ENCODE results near the gene CASR.

The CASR gene

DNA sequence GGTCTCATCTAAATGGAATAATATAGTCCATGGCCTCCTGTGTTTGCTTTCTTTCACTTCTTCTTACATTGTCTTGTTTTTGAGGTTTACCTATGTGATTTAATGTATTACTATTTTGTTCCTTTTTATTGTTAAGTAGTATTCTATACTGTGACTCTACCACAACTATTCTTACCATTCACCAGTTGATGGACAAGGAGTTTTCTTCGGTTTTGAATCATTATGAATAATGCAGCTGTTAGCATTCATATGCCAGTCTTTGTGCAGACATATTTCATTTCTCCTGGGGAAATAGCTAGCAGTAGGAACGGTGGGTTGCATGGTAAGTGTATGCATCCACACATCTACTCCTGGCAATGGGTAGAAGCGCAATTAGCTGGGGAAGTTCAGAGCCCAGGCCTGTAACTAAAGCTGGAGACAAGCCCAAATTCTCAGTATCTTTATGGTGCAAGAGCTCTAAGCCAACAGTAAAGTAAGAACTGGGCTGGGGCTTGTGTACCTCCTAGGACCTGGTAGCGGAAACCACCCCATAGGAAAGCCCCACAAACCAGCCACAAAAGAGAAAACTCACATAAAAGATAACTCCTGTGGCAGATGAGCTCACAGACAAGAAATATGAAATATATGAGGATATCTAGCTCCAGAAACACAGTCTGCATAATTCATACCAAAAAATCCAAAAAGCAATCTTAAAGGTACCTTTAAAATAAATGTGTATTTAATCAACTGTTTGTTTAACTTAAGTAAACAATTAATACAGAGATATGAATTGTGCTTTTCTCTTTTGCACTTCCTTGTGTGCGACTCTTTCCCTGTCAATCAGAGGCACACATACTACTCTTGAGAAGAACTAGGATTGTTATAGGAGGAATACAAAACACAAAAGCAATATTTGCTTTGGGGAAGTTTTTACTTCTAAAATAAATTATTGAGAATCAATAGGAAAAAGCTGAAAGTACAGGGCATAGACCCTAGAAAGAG is 138.9 kb downstream of the CASR start:
- peaks cover under 1% of the 10 kb centered on the region for H3K36me3 ChIP-seq (ENCODE audit: low read depth)
- no peaks in the 10 kb centered on the region for H3K9me3 ChIP-seq (ENCODE audit: severe bottlenecking)
- no peak for TF ChIP-seq CTCF (IDR thresholded peaks at IDR 0.05; ENCODE audit: poor library complexity, severe bottlenecking)
- H3K4me1 ChIP-seq (ENCODE audit: insufficient read depth, poor library complexity, severe bottlenecking): peaks cover 36% of the 10 kb centered on the region
- no peaks in the 10 kb centered on the region for H3K27me3 ChIP-seq (ENCODE audit: insufficient read depth, poor library complexity, severe bottlenecking)
- no peak overlapping the region for H3K4me3 ChIP-seq (ENCODE audit: severe bottlenecking)
- H3K27ac ChIP-seq (ENCODE audit: poor library complexity, severe bottlenecking): no peak overlapping the region
- no peak for DNase-seq (ENCODE audit: low spot score)
- no peak for ATAC-seq (ENCODE audit: low read depth)

DNA sequence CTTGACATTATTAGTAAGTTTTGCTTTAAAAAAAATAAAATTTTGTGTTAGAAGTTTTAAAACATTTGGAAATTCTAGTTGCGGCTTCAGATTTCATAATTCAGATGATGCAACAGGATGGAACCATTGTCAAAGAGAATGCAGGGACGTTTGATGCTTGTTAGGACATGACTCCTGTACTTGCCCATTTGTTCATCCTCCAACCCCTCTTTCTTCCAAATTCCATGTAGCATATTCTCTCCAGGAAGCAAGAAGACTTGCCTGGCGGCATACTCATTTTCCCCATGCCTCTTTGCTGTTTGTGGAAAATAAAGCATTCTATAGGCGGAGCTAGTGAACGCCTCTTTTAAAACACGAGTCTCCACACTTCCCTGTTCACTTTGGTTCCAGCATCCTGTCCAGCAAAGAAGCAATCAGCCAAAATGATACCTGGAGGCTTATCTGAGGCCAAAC is 141.4 kb downstream of the CASR start, which contains the start of gene CSTA:
CSTA (plus strand) TSS at position 378 of the 453 bp plus-strand sequence; CDS start at position 423, 45 bp downstream.
- Histone ChIP-seq H3K4me3 (ENCODE audit: severe bottlenecking) (peak within 1 kb of the TSS; percentile 30), H3K36me3 (ENCODE audit: low read depth) (peaks cover 17% of the 10 kb centered on the region), H3K4me1 (ENCODE audit: insufficient read depth, poor library complexity, severe bottlenecking) (peaks cover 25% of the 10 kb centered on the region), H3K9me3 (ENCODE audit: severe bottlenecking) (no peaks in the 10 kb centered on the region), H3K27me3 (ENCODE audit: insufficient read depth, poor library complexity, severe bottlenecking) (no peaks in the 10 kb centered on the region), H3K27ac (ENCODE audit: poor library complexity, severe bottlenecking) (peak within 1 kb of the TSS; percentile 84)
- DNase-seq (ENCODE audit: low spot score) (no peak), ATAC-seq (ENCODE audit: low read depth) (peak; percentile 94)
- TF ChIP-seq CTCF (IDR thresholded peaks at IDR 0.05; ENCODE audit: poor library complexity, severe bottlenecking): no peak

DNA sequence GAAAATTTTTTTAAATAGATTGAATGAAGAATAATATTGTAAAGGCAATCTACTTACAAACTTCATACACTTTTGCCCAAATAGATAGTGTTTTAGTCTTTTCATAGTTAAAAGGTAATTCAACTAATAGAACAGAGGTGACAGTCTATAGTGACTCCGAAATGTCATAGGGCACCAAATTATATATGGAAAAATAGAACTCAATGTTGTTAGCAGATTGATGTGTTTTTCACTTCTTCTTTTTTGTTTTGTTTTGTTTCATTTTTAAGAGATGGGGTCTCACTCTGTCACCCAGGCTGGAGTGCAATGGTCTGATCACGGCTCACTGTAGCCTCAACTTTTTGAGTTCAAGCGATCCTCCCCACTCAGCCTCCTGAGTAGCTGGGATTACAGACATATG is 142.3 kb downstream of the CASR start:
- no peak for DNase-seq (ENCODE audit: low spot score)
- Histone ChIP-seq H3K27ac (ENCODE audit: poor library complexity, severe bottlenecking) (peak overlapping the region; percentile 84), H3K4me1 (ENCODE audit: insufficient read depth, poor library complexity, severe bottlenecking) (peaks cover 25% of the 10 kb centered on the region), H3K27me3 (ENCODE audit: insufficient read depth, poor library complexity, severe bottlenecking) (no peaks in the 10 kb centered on the region), H3K4me3 (ENCODE audit: severe bottlenecking) (peak overlapping the region; percentile 30), H3K36me3 (ENCODE audit: low read depth) (peaks cover 26% of the 10 kb centered on the region), H3K9me3 (ENCODE audit: severe bottlenecking) (no peaks in the 10 kb centered on the region)
- ATAC-seq (ENCODE audit: low read depth): no peak
- TF ChIP-seq CTCF (IDR thresholded peaks at IDR 0.05; ENCODE audit: poor library complexity, severe bottlenecking): no peak

DNA sequence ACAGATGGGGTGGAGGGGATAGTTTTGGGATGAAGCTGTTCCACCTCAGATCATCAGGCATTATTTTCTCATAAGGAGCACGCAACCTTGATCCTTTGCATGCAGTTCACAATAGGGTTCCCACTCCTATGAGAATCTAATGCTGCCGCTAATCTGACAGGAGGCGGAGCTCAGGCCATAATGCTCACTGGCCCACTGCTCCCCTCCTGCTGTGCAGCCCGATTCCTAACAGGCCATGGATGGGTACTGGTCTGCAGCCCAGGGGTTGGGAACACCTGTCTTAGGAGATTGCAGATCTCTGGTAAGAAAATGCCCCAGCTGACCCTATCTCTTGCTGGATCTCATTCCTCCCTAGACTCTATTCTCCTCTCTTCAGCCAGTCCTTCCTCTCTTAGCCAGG is 148.4 kb downstream of the CASR start:
- Histone ChIP-seq H3K27ac (ENCODE audit: poor library complexity, severe bottlenecking) (no peak overlapping the region), H3K27me3 (ENCODE audit: insufficient read depth, poor library complexity, severe bottlenecking) (no peaks in the 10 kb centered on the region), H3K4me3 (ENCODE audit: severe bottlenecking) (no peak overlapping the region), H3K4me1 (ENCODE audit: insufficient read depth, poor library complexity, severe bottlenecking) (no peaks in the 10 kb centered on the region), H3K36me3 (ENCODE audit: low read depth) (peaks cover 74% of the 10 kb centered on the region), H3K9me3 (ENCODE audit: severe bottlenecking) (no peaks in the 10 kb centered on the region)
- TF ChIP-seq CTCF (IDR thresholded peaks at IDR 0.05; ENCODE audit: poor library complexity, severe bottlenecking): no peak
- ATAC-seq (ENCODE audit: low read depth) (no peak), DNase-seq (ENCODE audit: low spot score) (no peak)

- Histone ChIP-seq H3K27ac (ENCODE audit: poor library complexity, severe bottlenecking) (no peak overlapping the region), H3K36me3 (ENCODE audit: low read depth) (peaks cover 78% of the 10 kb centered on the region), H3K27me3 (ENCODE audit: insufficient read depth, poor library complexity, severe bottlenecking) (no peaks in the 10 kb centered on the region), H3K4me3 (ENCODE audit: severe bottlenecking) (no peak overlapping the region), H3K4me1 (ENCODE audit: insufficient read depth, poor library complexity, severe bottlenecking) (no peaks in the 10 kb centered on the region), H3K9me3 (ENCODE audit: severe bottlenecking) (no peaks in the 10 kb centered on the region)
- ATAC-seq (ENCODE audit: low read depth) (no peak), DNase-seq (ENCODE audit: low spot score) (no peak)
- TF ChIP-seq CTCF (IDR thresholded peaks at IDR 0.05; ENCODE audit: poor library complexity, severe bottlenecking): no peak
Measured at GRCh38 chr3:122332551-122332950, 149.1 kb downstream of the CASR start.
